Measurements from ENCODE around the gene PPIH. TPM values are rescaled to one million over a fixed set of nuclear protein-coding genes. Genes with fewer than 3 reads are reported as not detected.

Gene PPIH
- total RNA-seq: 28.4 and 40.8 TPM in 2 replicates

GRCh38 chr1:42657981-42658876, at the start of gene PPIH:
TSS of gene PPIH (plus strand) at chr1:42658423. CDS start at chr1:42658447, 24 bp downstream.

DNA sequence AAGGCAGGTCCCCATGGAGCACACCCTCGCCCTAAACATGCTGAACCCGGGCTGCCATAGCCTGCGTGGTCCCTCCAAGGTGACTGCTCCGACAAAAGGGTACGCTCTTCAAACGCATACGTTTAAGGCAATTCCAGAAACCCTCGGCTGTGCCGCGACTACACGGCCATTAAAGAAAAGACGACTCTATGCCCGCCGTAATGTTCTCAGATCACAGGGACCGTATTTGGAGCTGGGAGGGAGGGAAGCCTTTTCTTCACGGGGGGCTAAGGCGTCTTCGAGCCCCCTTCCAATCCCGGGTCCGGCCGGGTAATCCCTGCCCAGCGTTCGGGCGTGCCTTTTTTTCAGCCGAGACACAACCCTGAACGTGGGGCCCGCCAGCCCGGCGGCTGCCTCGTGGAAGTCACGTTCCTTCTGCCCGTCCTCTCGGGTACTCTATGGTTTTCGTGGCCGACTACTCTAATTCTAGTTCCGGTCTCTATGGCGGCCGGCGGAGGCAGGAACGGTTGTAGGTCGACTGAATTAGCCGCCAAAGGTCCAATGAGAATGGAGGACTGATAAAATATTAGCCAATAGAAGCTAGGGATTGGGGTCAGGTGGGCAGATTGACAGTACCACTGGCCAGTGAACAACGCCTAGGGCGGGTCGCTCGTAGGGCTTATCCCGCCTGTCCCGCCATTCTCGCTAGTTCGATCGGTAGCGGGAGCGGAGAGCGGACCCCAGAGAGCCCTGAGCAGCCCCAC, 23.7 kb downstream of the PPIH start, which contains the start of gene YBX1:
TSS of gene YBX1 (plus strand) at position 678 of the 743 bp plus-strand sequence. CDS start 148 bp downstream, outside the sequence.

Other genes with a start within 250 kb of the PPIH start
- gene ZMYND12, start 202.4 kb upstream of the PPIH start, total RNA-seq: 0.48 TPM in 1 of 2 replicates, not detected in the other
- gene PPCS, start 201.9 kb upstream of the PPIH start, total RNA-seq: 33.6 and 56.5 TPM in 2 replicates
- 0.57 and 1.3 TPM in 2 replicates for gene CCDC30, start 195.1 kb upstream of the PPIH start, total RNA-seq
- gene YBX1, start 24.0 kb downstream of the PPIH start, total RNA-seq: 645 and 748 TPM in 2 replicates
- gene CLDN19, start 81.8 kb downstream of the PPIH start, total RNA-seq: not detected in 2 replicates
- 120 and 159 TPM in 2 replicates for gene P3H1, start 108.6 kb downstream of the PPIH start, total RNA-seq
- gene C1orf50, start 108.8 kb downstream of the PPIH start, total RNA-seq: 4.9 and 5.9 TPM in 2 replicates
- not detected in 2 replicates for gene TMEM269, start 126.6 kb downstream of the PPIH start, total RNA-seq
- gene ERMAP, start 158.7 kb downstream of the PPIH start, total RNA-seq: 7.8 and 10.5 TPM in 2 replicates
- gene SVBP, start 159.0 kb downstream of the PPIH start, total RNA-seq: 17.6 and 25.2 TPM in 2 replicates
- gene ZNF691, start 188.2 kb downstream of the PPIH start, total RNA-seq: 5.9 and 6.2 TPM in 2 replicates

Measured in vein endothelial cell (primary cell).